ENCODE data around the gene NPHP4.

Gene NPHP4

DNA sequence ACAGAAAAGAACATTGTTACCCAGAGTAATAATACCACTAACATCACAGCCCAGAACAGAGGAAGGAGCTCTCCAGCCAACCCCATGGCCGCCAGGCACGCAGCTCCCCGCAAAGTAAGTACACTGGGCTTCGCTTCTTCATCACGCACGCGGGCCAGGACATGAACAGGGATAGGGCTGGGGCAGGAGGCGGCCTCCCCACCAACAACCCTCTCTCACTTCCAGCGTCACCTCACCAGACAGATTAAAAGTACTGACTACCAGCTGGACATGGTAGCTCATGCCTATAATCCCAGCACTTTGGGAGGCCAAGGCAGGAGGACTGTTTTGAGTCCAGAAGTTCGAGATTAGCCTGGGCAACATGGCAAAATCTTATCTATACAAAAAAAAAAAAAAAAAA is 78.3 kb downstream of the NPHP4 start:
- no peak for DNase-seq (ENCODE audit: low spot score)
- FAIRE-seq, result no peak

- no peak for DNase-seq (ENCODE audit: low spot score)
- no peak for FAIRE-seq
Measured at GRCh38 chr1:5913078-5913845, 79.0 kb downstream of the NPHP4 start.

- FAIRE-seq, result no peak
- no peak for DNase-seq (ENCODE audit: low spot score)
Measured at GRCh38 chr1:5911871-5912271, 80.4 kb downstream of the NPHP4 start.

- no peak for FAIRE-seq
- DNase-seq (ENCODE audit: low spot score), result no peak
Measured at GRCh38 chr1:5911157-5911556, 81.1 kb downstream of the NPHP4 start.

DNA sequence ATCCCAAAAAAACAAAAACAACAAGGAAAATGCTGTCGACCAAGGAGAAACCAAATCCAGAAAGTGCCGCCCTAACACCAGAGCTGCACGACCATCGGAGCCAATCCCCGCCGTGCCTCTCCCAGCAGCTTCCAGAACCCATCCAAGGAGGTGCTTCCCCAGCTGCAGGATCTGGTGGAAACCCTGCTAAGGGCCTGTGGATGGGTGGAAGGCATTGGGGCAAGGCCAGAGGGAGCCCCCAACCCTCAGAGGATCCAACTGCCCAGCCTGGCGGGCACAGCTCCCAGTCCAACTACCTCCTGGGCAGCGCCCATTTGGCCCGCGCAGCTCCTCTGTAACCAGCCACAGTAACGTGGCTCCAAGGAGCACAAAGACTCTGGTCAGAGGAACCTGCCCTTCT is 81.6 kb downstream of the NPHP4 start:
- DNase-seq (ENCODE audit: low spot score) (no peak), FAIRE-seq (no peak)

- no peak for FAIRE-seq
Measured at GRCh38 chr1:5910276-5910620, 82.0 kb downstream of the NPHP4 start.

GRCh38 chr1:5909576-5910275 is 82.5 kb downstream of the NPHP4 start:
- no peak for FAIRE-seq
- DNase-seq (ENCODE audit: low spot score), result no peak

More at GRCh38 chr1:5910276-5910620, 82.0 kb downstream of the NPHP4 start:
- DNase-seq (ENCODE audit: low spot score), result no peak

DNA sequence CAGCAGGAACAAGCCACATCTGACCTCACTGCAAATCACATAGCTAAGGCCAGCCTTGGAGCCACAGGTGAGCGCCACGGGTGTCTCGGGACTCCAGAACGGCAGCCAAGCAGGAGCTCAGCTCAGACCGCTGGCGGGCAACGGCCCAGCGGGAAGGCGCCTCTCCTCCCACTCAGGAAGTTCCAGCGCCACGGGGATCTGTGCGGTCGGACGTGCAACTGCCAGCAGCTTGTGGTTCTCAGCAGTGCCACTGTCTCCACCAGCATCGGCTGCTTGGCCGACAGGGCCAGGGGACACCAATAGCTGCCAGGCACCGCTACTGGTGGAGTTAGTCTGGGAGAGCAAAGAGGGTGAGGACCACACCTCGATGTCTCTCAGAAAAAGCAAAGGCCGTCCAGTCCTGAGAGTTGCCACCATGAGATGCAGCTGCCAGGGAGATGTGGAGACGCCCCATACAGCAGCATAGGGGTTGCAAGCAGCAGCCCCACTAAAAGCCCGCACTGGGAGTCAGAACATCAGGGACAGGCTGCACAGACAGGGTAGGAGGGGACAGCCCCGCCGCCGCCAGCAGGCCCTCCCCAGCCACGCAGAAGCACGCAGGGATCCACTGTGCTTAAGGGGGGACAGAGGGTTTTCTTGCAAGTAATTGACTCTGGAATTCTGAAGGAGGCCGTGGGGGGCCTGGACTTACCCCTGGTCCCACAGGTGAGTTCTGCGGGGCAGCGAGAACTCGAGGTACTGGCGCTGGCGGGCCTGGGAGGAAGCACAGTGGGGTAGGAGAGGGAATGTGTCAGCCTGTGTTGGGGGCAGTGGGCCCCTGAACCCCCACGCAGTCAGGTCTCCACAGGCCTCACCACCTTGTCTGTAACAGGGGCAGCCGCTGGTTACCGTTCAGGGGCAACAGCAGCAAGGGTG is 83.5 kb downstream of the NPHP4 start:
- DNase-seq (ENCODE audit: low spot score), result no peak
- no peak for FAIRE-seq

DNA sequence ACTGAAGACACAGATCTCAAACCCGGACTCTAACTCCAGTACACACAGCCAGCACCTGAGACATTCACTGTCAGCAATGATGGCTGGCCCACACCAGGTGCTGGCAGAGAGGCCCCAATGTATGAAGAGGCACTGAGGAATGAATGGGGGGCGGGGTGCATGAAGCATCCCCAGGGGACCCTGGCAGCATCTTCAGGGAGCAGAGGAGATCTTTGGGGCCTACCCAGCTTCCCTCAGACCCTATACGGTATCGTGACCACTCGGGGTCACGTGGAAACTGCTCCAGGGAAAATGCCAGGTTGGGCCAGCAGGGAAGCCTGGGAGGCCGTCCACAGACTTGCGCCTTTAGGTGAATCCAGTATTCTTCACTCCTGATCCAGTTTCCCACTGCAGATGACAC is 84.3 kb downstream of the NPHP4 start:
- FAIRE-seq (no peak), DNase-seq (ENCODE audit: low spot score) (no peak)

- no peak for FAIRE-seq
Measured at GRCh38 chr1:5907386-5907785, 84.8 kb downstream of the NPHP4 start.

GRCh38 chr1:5906966-5907365 is 85.3 kb downstream of the NPHP4 start:
- FAIRE-seq, result no peak
- no peak for DNase-seq (ENCODE audit: low spot score)

More at GRCh38 chr1:5907386-5907785, 84.8 kb downstream of the NPHP4 start:
- DNase-seq (ENCODE audit: low spot score), result no peak

DNA sequence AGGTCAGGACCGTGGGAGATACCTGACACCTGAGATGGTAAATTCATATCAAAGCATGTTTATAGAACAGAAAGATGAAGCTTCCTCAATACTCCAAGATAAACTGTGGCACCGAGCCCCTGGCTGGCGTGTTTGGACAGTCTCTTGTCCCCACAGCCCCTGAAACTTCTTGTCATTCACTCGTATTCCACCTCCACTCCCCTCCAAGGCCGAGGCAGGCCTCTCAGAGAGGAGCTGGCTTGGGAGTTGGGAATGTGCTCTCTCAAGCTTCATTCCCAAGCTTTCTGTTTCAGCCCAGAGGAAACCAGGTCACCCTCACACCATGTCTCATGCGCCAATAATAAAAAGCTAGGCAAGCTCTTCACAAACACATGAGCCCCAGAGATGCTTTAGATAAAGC is 86.1 kb downstream of the NPHP4 start:
- FAIRE-seq, result no peak
- DNase-seq (ENCODE audit: low spot score), result no peak

GRCh38 chr1:5905436-5905835 is 86.8 kb downstream of the NPHP4 start:
- DNase-seq (ENCODE audit: low spot score) (no peak), FAIRE-seq (no peak)

GRCh38 chr1:5904551-5904950 is 87.7 kb downstream of the NPHP4 start:
- FAIRE-seq (no peak), DNase-seq (ENCODE audit: low spot score) (no peak)

GRCh38 chr1:5903680-5904079 is 88.5 kb downstream of the NPHP4 start:
- DNase-seq (ENCODE audit: low spot score) (no peak), FAIRE-seq (no peak)

- FAIRE-seq (no peak), DNase-seq (ENCODE audit: low spot score) (no peak)
Measured at GRCh38 chr1:5903031-5903430, 89.2 kb downstream of the NPHP4 start.

DNA sequence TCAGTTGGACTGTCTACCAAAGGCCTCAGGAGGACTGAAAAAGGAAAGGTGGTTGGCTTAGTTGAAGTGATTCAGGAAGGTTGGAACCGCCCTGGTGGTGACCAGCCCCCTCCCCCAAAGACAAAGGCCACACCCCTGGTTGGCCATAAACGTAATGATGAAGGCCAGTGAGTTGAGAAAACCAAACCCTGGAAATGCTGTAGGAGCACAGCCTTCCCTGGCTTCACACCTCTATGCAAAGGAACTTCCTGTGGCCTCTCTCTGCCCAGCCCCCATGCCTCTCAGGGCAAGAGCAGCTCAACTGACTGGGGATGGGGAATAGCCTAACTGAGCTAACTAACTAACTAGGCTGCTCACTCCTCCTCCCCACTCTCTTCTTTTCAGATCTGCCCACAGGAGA is 90.4 kb downstream of the NPHP4 start:
- DNase-seq (ENCODE audit: low spot score) (no peak), FAIRE-seq (no peak)

- FAIRE-seq, result no peak
Measured at GRCh38 chr1:5901150-5901549, 91.1 kb downstream of the NPHP4 start.

DNA sequence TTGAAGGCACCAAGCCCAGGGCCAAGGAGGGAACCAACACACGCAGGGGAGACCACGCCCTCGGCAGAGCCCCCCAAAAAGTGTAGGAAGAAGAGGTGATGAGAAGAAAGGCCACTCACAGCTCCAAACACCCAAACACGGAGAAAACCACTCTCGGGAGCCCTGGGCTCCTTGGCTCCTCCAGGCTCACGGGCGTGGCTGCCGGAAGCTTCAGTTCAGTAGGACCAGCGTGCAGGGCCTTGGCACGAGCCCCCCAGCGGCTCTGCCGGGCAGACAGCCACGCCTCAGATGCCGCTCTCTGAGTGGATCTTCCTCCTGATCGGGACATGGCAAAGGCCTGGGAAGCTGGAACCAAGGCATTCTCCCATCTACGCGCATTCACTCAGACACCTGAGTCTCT is 94.0 kb downstream of the NPHP4 start:
- FAIRE-seq, result no peak
- DNase-seq (ENCODE audit: low spot score), result no peak

More at GRCh38 chr1:5901150-5901549, 91.1 kb downstream of the NPHP4 start:
- no peak for DNase-seq (ENCODE audit: low spot score)

DNA sequence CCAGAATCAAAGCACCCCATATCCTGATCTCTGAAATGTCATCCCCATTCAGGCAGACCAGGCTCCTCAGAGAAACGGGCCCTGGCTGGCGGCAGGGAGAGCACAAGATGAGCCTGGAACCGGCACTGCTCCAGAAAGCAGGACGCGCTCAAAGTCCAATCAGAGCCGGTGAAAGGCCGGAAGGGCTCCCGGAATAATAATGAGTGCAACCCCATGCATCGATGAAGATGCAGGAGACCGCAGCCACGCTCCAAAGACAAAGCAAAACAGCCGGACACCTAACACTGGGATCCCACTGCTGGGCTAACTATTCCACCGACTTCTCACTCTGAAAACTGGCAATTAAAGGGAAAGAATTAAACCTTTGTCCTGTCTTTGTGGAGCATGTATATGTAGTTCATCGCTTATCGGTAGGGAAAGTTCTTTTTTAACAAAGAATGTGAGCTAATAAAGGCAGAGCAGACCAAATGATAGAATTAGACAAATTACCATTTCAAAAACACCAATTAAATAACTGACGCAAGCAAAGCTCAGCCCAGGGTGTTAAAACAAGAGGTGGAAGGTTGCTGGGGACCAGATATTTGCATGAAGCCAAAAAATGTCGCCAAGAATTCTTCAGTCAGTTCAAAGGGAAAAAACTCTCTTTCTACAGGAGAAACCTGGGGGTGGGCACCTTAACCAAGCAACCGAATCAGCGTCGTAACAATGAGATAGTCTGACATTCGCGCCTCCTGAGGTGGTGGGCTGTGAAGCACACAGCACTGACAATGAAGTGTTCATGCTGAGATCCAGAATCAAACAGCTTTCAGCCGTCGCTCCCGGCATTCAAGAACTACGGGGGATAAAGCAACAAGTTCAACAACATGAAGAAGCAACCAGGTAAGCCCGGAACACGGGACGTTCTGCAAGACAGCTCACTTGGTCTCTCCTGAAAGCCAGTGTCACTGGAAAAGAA is 95.2 kb downstream of the NPHP4 start:
- FAIRE-seq, result no peak
- no peak for DNase-seq (ENCODE audit: low spot score)

Measured in urothelium cell line (cell line).